Activated CD4-positive, alpha-beta T cell treated with anti-CD3 and anti-CD28 coated beads, Interleukin-2, amount 50 U/mL, for 1 hour (primary cell): ENCODE measurements around the gene TIMM44.
"Not testable (repeated sequence)": the region's sequence is repeated elsewhere in the genome, so short reads cannot be mapped to it uniquely, and the experiment has no call there.

Source experiments
- DNase-seq: peaks from one replicate; pipeline ENCODE4 v3.0.0-alpha.2; 2020

Gene TIMM44

GRCh38 chr19:7942981-7943443 is 454 bp downstream of the TIMM44 start:
- no peak for DNase-seq

GRCh38 chr19:7941895-7942596 is 1.4 kb downstream of the TIMM44 start:
- no peak for DNase-seq

DNA sequence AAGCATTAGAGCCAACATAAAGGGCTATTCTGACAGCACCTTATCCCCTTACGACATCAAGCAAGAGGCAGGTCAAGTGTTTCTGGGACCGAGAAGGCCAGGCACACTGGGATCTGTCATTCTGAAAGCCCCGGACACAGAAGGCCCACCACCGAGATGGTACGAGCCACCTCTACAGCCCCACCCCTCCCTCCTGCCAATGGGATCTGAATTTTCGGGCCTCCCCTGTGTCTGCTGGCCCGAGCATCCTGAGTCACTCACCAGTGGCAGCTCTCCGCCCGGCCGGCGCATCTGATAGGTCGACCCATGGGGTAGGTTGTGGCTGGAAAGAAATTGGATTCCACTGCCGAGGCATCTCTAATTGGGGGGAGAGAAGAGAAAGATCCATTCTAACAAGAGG is 2.6 kb downstream of the TIMM44 start:
- DNase-seq: no peak

DNA sequence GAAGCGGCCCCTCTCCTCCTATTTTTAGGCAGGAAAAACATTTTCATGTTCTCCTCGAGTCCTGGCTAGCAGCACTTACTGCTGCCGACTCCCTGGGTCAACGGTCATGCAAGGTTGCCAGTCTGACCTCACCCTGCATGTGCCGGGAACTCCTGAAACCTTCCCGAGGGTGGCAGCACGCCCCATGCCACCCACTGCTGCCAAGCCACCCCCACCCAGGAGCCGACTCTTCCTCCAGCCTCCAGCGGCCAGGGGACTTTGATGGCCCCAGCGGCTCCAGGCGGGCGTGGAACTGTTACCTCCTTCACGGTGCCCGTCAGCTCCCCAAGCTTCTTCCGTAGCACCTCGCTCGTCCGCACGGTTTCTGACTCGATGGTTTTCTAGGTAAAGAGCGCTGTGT is 8.7 kb downstream of the TIMM44 start:
- DNase-seq: no peak

GRCh38 chr19:7933828-7934725 is 9.4 kb downstream of the TIMM44 start:
- DNase-seq: no peak

GRCh38 chr19:7933411-7933810 is 10.1 kb downstream of the TIMM44 start:
- no peak for DNase-seq

GRCh38 chr19:7932930-7933300 is 10.6 kb downstream of the TIMM44 start:
- no peak for DNase-seq

DNA sequence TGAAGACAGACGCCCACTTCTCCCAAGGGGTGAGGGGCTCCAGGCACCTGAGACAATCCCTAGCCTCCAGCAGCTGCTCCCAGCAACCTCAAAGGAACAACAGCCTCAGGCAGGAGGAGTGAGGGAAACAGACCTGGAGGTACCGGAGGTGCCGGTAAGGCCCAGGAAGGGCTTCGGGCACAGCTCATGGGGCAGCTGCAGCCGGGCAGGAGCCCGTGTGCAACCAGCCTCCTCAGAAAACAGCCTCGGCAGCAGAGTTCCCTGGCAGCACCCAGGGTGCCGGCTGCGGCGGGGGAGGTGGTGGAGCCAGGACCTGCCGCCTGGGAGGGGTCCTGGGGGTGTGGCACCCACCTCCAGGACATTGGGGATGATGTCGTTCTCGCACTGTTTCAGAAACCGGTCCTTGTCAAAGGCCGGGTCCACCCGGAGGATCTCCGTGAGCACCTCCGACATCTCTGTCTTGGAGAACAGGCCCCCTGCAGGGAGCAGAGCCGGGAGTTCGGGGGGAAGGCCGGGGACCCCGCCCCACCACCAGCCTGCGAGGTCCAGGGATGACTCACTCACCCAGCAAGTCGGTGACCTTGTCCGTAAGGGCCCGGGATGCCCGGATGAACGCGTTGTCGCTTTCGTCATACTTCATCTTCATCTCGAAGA is 11.1 kb downstream of the TIMM44 start:
- no peak for DNase-seq

- no peak for DNase-seq
These were observed 12.0 kb downstream of the TIMM44 start for GRCh38 chr19:7931221-7932061.

GRCh38 chr19:7930765-7931164 is 12.7 kb downstream of the TIMM44 start:
- no peak for DNase-seq

DNA sequence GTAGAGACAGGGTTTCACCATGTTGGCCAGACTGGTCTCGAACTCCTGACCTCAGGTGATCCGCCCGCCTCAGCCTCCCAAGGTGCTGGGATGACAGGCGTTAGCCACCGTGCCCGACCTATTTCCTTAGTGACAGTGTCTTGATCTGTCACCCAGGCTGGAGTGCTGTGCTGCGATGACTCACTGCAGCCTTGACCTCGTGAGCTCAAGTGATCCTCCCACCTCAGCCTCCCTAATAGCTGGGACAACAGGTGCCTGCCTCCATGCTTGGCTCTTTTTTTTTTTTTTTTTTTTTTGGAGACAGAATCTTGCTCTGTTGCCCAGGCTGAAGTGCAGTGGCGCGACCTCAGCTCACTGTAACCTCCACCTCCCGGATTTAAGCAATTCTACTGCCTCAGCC is 13.4 kb downstream of the TIMM44 start:
- DNase-seq: not testable (repeated sequence)

DNA sequence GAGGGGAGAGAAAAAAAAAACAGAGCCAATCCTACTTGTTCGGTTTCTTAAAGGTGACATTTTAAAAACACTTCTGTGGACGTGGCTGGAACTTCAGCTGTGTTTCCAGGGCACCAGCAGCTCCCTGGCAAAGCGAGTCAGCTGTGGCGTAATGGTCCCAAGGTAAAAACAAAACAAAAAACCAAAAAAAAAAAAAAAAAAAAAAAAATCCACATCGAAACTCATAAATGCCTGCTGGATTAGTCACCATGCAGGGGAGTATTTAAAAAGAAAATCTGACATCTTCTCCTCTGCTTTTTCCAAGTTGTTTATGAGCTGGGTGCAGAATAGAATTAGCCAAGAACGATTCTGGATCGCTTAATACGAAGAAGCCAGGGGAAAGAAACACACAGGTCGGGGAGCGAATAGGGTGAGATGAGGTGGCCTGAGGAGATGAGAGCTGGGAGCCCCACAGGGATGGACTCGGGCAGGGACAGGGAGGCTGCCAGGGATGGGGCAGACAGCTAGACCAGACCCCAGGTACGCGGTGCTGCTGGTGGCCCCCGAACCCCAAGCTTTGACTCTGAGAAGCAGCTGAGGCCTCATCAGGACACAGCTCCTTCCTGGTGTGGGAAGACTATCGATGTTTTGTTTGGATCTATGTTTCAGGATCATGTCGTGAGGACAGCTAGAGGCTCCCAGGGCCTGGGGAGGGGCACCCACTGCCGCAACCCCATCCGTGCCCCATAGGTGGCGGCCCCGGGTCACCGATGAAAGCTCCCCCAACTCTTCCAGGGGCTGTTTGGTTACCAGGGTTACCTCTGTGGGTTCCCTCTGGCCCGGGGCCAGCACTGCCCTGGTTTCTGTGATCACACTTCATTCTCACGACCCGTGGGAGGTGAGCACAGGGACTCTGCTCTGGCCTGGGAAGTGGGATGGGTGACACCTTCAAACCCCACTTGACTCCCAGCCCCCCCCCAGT is 14.4 kb downstream of the TIMM44 start:
- DNase-seq: peak; percentile 82

DNA sequence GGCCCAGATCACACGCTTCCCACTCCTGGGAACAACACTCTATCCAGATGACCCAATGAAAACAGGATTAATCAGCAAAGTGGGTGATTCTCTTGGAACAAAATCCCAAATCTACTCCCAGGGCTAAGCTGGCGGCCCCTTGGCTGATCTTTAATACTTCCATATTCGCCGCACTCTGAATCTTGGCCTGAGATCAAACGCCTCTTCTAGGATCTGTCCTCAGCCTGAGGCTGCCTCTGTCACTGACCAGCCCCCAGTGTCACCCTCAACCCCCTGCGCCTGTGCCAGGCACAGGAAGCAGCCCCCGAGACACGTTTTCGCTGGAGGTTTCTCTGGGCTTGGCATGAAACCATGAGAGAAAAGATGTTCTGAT is 15.1 kb downstream of the TIMM44 start:
- no peak for DNase-seq

DNA sequence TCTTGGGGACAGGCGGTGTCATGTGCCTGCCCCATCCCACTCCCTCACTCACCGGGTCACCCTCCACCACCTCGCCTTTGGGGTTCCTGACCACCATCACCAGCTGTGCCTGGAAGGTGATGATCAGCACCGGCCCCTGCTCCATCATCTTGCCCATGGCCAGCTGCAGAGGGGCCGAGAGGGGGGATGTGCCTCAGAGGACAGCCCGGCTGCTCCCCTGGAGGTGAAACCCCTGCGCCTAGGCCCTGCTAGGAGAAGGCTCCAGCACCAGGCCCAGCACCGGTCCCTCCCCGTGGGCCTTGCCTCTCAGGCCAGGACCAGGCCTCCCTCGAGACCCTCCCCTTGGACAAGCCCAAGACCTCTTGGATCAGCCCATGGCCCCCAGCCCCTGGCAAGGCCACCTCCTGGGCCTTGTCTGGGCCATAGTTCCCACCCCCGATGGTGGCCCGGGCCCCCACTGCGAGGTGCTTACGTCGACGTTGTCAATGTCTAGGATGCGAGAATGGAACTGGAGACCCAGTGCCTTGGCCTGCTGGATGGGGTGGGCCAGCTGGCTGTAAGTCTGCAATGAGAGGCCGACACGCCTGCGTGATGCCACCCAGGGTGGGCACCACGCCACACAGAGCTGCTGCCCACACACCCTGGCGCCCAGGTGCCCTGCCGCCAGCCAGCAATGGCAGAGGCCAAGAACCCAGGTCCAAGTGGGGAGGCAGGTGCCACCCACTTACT is 15.7 kb downstream of the TIMM44 start:
- no peak for DNase-seq

- DNase-seq: no peak
These were observed 16.5 kb downstream of the TIMM44 start for GRCh38 chr19:7926727-7927604.

- DNase-seq: peak; percentile 79
These were observed 17.3 kb downstream of the TIMM44 start, which contains the start of gene CTXN1 for GRCh38 chr19:7926021-7926726. CTXN1 (minus strand) TSS chr19:7926135; CDS start chr19:7925538, 597 bp downstream.

GRCh38 chr19:7925171-7925851 is 18.2 kb downstream of the TIMM44 start:
- peak; percentile 76 for DNase-seq

DNA sequence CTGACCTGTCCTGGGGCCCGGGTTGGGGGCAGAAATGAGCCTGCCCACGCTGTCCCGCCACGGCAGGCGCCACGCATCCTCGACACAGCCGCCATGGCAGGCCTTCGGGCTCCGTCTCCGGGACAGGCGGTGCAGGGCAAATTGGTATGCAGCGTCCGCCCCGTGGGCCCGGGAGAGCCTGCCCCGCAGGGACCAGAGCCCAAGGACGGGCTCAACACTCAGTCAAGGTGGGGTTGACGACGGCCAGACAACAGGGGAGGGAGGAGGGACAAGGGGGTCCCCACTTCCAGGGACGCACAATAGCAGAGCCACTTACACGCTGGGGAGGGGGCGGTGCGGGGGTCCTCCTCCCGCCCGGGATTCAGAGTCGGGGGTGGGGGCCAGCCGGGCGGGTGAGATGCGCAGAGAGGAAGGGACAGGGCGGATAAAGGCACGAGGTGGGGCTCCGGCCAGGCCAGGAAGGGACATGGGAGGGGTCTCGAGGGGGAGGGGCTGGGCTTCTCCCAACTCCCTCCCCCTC is 18.8 kb downstream of the TIMM44 start:
- DNase-seq: no peak
